ENCODE results near the gene ZC3H12C.

The ZC3H12C gene

GRCh38 chr11:110075847-110076208 lies 17.4 kb upstream of the ZC3H12C start:
- no peak overlapping the region for H3K4me3 ChIP-seq (ENCODE audit: low read depth, low read length)
- no peak for DNase-seq (ENCODE audit: low read depth, low spot score)
- TF ChIP-seq CTCF (IDR thresholded peaks at IDR 0.05; ENCODE audit: insufficient read depth, low read length, missing control alignments): no peak
- POLR2A ChIA-PET: no interaction called here
- CTCF ChIA-PET: no interaction called here

- DNase-seq (ENCODE audit: low read depth, low spot score): no peak
- ChIA-PET POLR2A (no interaction called here), CTCF (no interaction called here)
- TF ChIP-seq CTCF (IDR thresholded peaks at IDR 0.05; ENCODE audit: insufficient read depth, low read length, missing control alignments): no peak
- H3K4me3 ChIP-seq (ENCODE audit: low read depth, low read length): no peak overlapping the region
These were observed 16.7 kb upstream of the ZC3H12C start for GRCh38 chr11:110076371-110076965.

- TF ChIP-seq CTCF (IDR thresholded peaks at IDR 0.05; ENCODE audit: insufficient read depth, low read length, missing control alignments): no peak
- CTCF ChIA-PET: interaction anchor here (0.8 to 1.3 kb wide), 2 partner anchors 15 to 16 kb away, joined by 3 to 4 read pairs; partner anchors contain the start of gene ZC3H12C
- no peak for DNase-seq (ENCODE audit: low read depth, low spot score)
- POLR2A ChIA-PET: interaction anchor here (1.0 kb wide), 1 partner anchor 10 kb away, joined by 3 read pairs; no protein-coding TSS in a partner anchor
- H3K4me3 ChIP-seq (ENCODE audit: low read depth, low read length): no peak overlapping the region
These were observed 15.8 kb upstream of the ZC3H12C start for GRCh38 chr11:110077346-110077745.

- ChIA-PET POLR2A (interaction anchor here (1.0 kb wide), 1 partner anchor 9 kb away, joined by 3 read pairs; no protein-coding TSS in a partner anchor), CTCF (interaction anchor here (0.8 to 1.3 kb wide), 2 partner anchors 14 to 16 kb away, joined by 3 to 4 read pairs; partner anchors contain the start of gene ZC3H12C)
- no peak for TF ChIP-seq CTCF (IDR thresholded peaks at IDR 0.05; ENCODE audit: insufficient read depth, low read length, missing control alignments)
- no peak overlapping the region for H3K4me3 ChIP-seq (ENCODE audit: low read depth, low read length)
- no peak for DNase-seq (ENCODE audit: low read depth, low spot score)
These were observed 15.3 kb upstream of the ZC3H12C start for GRCh38 chr11:110077831-110078325.

- ChIA-PET POLR2A (no interaction called here), CTCF (interaction anchor here (1.0 kb wide), 1 partner anchor 9 kb away, joined by 4 read pairs; no protein-coding TSS in a partner anchor)
- H3K4me3 ChIP-seq (ENCODE audit: low read depth, low read length): no peak overlapping the region
- no peak for TF ChIP-seq CTCF (IDR thresholded peaks at IDR 0.05; ENCODE audit: insufficient read depth, low read length, missing control alignments)
- no peak for DNase-seq (ENCODE audit: low read depth, low spot score)
These were observed 14.2 kb upstream of the ZC3H12C start for GRCh38 chr11:110078923-110079544.

- H3K4me3 ChIP-seq (ENCODE audit: low read depth, low read length): no peak overlapping the region
- no peak for TF ChIP-seq CTCF (IDR thresholded peaks at IDR 0.05; ENCODE audit: insufficient read depth, low read length, missing control alignments)
- ChIA-PET CTCF (no interaction called here), POLR2A (no interaction called here)
- DNase-seq (ENCODE audit: low read depth, low spot score): no peak
These were observed 13.5 kb upstream of the ZC3H12C start for GRCh38 chr11:110079726-110080125.
